ENCODE results near the gene RPL29.
A peak's percentile ranks its signal among the peaks of the same experiment; 100 is the strongest.

DNA sequence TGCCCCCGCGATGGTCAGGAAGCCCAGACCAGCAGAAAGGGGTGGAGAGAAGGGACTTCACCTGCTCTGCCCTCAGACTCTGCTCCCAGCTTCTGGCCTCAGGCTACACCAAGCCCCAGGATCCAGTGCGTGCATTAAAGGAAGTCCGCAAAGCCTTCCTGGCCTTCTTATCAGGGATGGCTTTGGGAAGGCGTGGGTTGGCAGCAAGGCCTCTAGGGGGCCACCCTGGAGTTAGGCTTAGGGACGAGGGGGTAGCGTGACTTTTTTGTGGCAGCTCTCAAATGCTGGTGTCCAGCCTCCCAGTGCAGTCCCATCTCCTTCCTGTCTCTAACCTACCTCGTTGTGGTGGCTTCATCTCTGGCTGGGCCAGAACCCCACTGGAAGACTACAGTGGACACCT lies 18.9 kb upstream of the RPL29 start:
- TF ChIP-seq, protein P1, sequence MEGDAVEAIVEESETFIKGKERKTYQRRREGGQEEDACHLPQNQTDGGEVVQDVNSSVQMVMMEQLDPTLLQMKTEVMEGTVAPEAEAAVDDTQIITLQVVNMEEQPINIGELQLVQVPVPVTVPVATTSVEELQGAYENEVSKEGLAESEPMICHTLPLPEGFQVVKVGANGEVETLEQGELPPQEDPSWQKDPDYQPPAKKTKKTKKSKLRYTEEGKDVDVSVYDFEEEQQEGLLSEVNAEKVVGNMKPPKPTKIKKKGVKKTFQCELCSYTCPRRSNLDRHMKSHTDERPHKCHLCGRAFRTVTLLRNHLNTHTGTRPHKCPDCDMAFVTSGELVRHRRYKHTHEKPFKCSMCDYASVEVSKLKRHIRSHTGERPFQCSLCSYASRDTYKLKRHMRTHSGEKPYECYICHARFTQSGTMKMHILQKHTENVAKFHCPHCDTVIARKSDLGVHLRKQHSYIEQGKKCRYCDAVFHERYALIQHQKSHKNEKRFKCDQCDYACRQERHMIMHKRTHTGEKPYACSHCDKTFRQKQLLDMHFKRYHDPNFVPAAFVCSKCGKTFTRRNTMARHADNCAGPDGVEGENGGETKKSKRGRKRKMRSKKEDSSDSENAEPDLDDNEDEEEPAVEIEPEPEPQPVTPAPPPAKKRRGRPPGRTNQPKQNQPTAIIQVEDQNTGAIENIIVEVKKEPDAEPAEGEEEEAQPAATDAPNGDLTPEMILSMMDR (IDR thresholded peaks at IDR 0.05; ENCODE audit: insufficient read depth, low read depth, low read length): peak; percentile 22
- TF ChIP-seq EZH2 (IDR thresholded peaks at IDR 0.05; ENCODE audit: insufficient read depth, low read length): no peak
